Eye (tissue), 1 donor: ENCODE data around the gene GSG1.
"Not testable (repeated sequence)": the region's sequence is repeated elsewhere in the genome, so short reads cannot be mapped to it uniquely, and the experiment has no call there.

ENCODE experiments used
- DNase-seq: peaks from one replicate; pipeline ENCODE4 v3.0.0-alpha.2; 2015

The GSG1 gene

DNA sequence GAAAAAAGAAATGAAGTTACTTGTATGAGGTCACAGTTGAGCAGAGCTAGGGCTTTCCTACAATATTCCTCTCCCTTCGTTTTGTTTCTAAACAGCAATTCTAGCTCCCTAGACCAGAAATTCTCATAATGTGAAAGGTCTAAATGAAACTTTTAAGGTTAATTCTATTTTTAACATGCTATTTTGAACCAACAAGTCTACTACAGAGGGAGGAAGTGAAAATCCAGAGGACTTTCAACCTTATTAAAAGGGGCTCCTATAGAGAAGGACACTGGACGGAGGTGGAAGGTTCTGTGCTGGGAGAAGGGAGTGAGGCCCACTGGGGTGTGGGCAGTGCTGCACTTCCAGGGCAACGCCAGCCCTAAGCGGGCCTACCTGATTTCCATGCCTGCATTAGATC lies 13.4 kb downstream of the GSG1 start:
- no peak for DNase-seq

- no peak for DNase-seq
These were observed 15.0 kb downstream of the GSG1 start for GRCh38 chr12:13088496-13088895.

- DNase-seq, result no peak
These were observed 15.7 kb downstream of the GSG1 start for GRCh38 chr12:13087766-13088165.

DNA sequence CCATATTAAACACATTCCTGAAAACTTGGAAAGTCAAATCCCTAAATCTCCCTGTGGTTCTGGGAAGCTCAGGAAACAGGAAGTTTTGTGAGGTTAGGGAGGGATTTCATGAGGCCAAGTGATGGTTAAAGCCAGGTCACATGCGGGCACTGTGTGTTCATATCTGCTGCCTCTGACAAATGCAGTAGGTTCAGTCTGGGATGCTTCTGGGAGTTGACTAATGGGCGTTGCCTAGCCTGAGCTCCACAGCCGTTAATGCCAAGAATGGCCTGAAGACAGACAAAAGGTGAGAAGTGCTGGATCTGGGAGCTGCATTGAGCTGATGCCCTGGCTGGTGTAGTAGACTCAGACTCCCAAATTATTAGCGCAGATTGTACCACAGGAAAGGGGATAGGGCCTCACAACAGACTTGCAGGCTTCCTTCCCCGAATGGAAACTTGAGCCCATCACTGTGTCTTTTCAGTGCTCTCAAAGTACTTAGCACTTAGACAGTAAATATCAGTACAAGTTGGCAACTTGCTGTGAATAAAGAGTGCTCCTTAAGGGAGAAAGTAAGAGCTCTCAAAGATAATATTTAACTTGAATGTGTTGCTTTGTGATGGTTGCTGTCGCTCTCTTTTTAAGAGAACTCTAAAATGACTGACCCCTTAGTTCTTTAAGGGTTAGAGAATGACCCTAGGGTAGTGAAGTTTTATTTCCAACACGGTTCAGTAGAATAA lies 17.3 kb downstream of the GSG1 start:
- DNase-seq, result no peak

GRCh38 chr12:13084898-13085640 lies 18.4 kb downstream of the GSG1 start:
- DNase-seq, result no peak

DNA sequence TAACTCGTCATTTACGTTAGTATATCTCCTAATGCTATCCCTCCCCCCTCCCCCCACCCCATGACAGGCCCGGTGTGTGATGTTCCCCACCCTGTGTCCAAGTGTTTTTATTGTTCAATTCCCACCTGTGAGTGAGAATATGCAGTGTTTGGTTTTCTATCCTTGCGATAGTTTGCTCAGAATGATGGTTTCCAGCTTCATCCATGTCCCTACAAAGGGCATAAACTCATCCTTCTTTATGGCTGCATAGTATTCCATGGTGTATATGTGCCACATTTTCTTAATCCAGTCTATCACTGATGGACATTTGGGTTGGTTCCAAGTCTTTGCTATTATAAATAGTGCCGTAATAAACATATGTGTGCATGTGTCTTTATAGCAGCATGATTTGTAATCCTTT lies 19.8 kb downstream of the GSG1 start:
- DNase-seq, result not testable (repeated sequence)

DNA sequence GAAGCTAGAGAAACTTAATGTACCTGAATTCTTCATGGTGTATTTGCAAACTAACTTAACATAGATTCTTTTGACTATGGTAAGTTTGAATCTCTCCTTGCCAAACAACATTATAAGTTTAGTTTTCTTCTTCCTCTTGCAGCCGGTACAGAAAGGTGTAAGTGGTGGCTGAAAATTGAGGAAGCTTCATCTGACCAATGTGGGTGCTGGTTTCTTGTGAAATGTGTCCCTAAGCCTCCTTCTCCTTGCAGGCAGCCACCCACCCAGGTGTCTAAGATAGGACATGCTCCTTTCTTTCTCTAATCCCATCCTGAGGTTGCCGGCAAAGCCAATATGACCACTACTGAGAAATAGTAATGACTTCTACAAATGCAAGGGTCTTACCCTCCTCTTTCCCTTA lies 20.6 kb downstream of the GSG1 start:
- no peak for DNase-seq

- no peak for DNase-seq
These were observed 23.2 kb downstream of the GSG1 start for GRCh38 chr12:13080266-13080665.

DNA sequence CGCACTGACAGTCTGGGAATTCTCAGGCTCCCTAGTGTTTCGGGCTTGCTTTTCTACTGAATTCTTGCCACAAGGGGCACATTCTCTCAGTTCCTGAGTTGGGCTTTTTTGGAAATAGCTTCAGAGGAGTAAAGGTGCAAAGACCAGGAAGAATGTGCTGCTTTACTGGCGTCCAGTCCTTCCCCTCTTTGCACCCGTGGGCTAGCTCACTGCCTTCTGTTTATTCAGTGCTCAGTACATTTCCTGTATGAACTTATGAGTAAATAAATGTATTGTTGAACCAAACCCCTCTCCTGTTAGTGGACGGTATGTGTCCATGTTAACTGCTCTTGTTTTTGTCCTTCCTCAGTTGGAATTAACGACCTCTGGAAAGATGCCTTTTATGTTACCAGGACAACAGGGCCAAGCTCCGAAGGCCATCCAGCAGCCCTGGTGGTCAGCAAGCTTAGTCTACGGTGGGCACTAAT lies 24.0 kb downstream of the GSG1 start:
- no peak for DNase-seq

DNA sequence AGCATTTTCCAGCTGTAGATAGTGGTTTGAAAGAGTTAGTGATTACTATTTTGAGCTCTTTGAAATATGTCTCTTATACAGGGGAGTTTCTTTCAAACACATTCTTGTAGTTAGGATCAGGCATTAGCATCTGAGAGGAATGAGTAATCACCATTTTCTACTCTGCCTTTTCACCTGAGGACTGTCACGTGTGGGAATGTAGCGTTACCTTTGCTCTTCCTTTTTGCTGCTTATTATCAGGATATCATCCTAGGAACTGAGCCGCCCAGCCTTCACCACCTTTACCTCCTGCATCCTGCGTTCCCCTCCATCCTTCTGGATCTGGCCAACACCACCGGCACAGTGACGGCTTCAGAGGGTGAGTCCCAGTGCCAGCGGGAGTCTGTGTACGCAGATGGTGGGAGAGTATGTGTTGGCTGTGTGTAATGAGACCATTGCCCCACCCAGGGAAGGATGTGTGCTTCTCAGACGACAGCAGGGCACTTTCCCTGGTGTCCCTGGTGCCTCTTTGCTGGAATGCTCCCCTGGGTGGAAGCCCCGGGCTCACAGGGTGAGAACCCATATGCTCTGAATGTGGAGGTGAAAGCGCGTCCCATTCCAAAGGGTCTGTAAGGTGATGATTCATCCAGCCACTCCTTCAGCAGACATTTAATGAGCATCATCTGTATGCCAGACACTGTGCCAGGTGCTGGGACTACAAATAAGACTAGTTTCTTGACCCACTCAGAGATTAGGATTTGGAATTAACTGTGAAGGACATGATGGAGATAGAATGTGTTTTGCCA lies 27.5 kb downstream of the GSG1 start:
- DNase-seq, result no peak

- DNase-seq, result no peak
These were observed 28.4 kb downstream of the GSG1 start for GRCh38 chr12:13075118-13075480.

DNA sequence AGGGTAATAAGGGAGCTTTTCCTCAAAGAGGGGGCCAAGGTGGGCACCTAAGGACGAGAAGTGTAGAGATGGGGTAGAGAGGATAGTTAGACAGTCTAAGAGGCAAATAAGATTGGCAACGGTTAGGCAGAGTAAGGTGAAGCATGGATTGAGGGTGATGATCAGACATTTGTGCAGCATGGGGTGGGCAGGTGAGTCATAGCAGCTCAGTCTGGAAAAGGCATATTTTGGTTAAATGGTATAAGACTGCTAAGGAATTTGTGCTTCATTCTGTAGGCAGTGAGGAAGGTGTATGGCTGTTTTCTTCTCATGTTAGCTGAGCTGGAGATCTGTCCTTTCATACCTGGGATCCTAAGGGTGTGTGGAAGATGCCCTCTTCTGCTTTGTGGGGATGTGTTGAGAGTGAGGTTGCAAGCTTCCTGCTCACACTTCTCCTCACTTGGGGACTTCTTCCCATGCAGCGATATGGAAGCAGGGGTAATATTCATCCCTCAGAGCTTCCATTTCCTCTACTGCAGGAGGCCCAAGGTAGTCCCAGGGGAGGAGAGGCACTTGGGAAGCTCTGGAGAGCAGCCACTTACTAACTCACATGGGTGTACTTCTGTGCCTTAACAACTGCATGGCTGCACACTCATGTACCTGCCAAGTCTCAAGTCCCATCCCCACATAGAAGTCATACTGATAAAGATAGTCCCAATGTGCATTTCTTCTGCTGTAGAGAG lies 28.9 kb downstream of the GSG1 start:
- no peak for DNase-seq

GRCh38 chr12:13073173-13073572 lies 30.3 kb downstream of the GSG1 start:
- no peak for DNase-seq

- no peak for DNase-seq
These were observed 31.9 kb downstream of the GSG1 start for GRCh38 chr12:13071305-13072280.

- no peak for DNase-seq
These were observed 34.1 kb downstream of the GSG1 start for GRCh38 chr12:13069380-13069779.

DNA sequence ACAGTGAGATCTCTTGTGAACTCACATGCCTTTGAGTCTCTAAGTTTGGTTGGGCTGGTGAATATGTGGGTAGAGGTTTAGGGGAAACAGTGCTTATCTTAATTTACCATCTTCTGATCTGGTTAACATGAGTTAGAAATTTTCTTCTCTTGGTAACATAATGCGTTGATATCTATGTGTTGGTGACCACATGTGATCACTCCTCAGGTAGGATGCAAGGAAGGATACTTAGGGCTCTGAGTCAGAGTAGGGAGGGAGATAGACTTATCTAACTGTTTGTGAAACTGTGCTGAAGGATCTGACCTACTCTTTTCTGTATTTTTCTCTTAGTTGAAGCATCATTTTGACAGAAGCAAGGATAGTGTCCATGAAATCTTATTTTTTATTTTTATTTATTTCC lies 36.1 kb downstream of the GSG1 start:
- no peak for DNase-seq

GRCh38 chr12:13066459-13066858 lies 37.0 kb downstream of the GSG1 start:
- DNase-seq, result no peak

- no peak for DNase-seq
These were observed 37.5 kb downstream of the GSG1 start for GRCh38 chr12:13066014-13066413.

DNA sequence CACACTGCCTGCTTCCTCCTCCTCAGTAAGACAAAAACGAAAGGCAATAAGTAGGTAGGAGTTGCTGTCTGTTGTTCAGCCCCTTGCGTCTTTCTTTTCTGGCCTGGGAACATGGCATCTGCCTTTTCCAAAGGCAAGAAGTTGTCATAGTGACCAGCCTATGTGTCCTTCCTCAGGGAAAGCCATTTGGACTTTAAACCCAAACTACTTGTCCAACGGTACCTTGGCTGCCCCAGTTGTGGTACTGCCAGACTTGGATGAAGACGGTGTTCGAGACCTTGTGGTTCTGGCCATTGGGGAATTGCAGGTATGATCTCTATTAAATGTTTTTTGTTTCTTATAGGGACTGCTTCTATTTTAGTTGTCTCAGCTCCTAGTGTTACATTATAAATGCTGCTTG lies 40.8 kb downstream of the GSG1 start:
- DNase-seq, result no peak

- DNase-seq, result no peak
These were observed 42.1 kb downstream of the GSG1 start for GRCh38 chr12:13061377-13061776.

DNA sequence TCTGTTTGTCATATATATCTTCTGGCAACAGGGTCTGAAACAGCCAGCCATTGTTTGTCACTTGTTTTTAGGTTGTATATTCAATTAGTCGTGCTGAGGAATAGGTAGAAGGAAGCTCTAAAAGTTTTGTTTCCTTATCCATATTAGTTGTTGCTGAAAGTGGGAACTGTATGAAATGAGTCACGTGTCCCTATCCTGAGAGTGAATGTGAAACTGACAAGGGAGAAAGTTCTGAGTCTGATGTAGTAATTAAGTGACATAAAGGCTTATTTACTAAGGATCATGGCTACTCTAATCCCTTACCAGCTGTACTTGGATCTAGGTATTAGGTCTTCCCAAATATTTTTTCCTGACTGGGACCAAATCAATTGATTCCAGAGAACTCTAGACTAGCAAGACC lies 42.9 kb downstream of the GSG1 start:
- no peak for DNase-seq

- not testable (repeated sequence) for DNase-seq
These were observed 49.9 kb downstream of the GSG1 start for GRCh38 chr12:13053617-13054016.
